Activated naive CD4-positive, alpha-beta T cell treated with anti-CD3 and anti-CD28 coated beads, Interleukin-2, amount 50 U/mL, for 24 hours (primary cell): ENCODE measurements around the gene BACH2.
"Not testable (repeated sequence)": the region's sequence is repeated elsewhere in the genome, so short reads cannot be mapped to it uniquely, and the experiment has no call there.

Source experiments
- H3K27ac Mint-ChIP-seq: one replicate; pipeline ENCODE4 v1.8.0; 2021; ENCODE audit warnings: mild to moderate bottlenecking, mixed read lengths
- H3K27me3 Mint-ChIP-seq: one replicate; pipeline ENCODE4 v1.8.0; 2021; ENCODE audit warnings: mixed read lengths
- H3K36me3 Mint-ChIP-seq: one replicate; pipeline ENCODE4 v1.8.0; 2021; ENCODE audit warnings: mixed read lengths
- H3K4me1 Mint-ChIP-seq: one replicate; pipeline ENCODE4 v1.8.0; 2021; ENCODE audit warnings: mixed read lengths
- H3K4me3 Mint-ChIP-seq: one replicate; pipeline ENCODE4 v1.8.0; 2021; ENCODE audit warnings: mild to moderate bottlenecking, mixed read lengths
- H3K9me3 Mint-ChIP-seq: one replicate; pipeline ENCODE4 v1.8.0; 2021; ENCODE audit warnings: mixed read lengths

Gene BACH2

GRCh38 chr6:90136837-90137568 lies 159.6 kb downstream of the BACH2 start:
- Mint-ChIP-seq H3K9me3 (no peaks in the 10 kb centered on the region), H3K27ac (peak overlapping the region; percentile 88), H3K36me3 (peaks cover 40% of the 10 kb centered on the region), H3K4me3 (peak overlapping the region; percentile 55), H3K4me1 (peaks cover 79% of the 10 kb centered on the region), H3K27me3 (no peaks in the 10 kb centered on the region)

- Mint-ChIP-seq H3K4me3 (peak overlapping the region; percentile 66), H3K9me3 (no peaks in the 10 kb centered on the region), H3K36me3 (peaks cover 40% of the 10 kb centered on the region), H3K27me3 (no peaks in the 10 kb centered on the region), H3K27ac (peak overlapping the region; percentile 97), H3K4me1 (peaks cover 86% of the 10 kb centered on the region)
Observed at GRCh38 chr6:90136176-90136575, 160.5 kb downstream of the BACH2 start.

GRCh38 chr6:90135667-90136066 lies 161.0 kb downstream of the BACH2 start:
- peak overlapping the region; percentile 66 for H3K4me3 Mint-ChIP-seq
- H3K9me3 Mint-ChIP-seq = no peaks in the 10 kb centered on the region
- H3K36me3 Mint-ChIP-seq = peaks cover 42% of the 10 kb centered on the region
- H3K27me3 Mint-ChIP-seq = no peaks in the 10 kb centered on the region
- H3K4me1 Mint-ChIP-seq = peaks cover 88% of the 10 kb centered on the region
- H3K27ac Mint-ChIP-seq = peak overlapping the region; percentile 97

- H3K4me3 Mint-ChIP-seq, H3K27me3 Mint-ChIP-seq, H3K9me3 Mint-ChIP-seq, H3K27ac Mint-ChIP-seq: not testable (repeated sequence)
- peaks cover 36% of the 10 kb centered on the region for H3K36me3 Mint-ChIP-seq
- H3K4me1 Mint-ChIP-seq = peaks cover 75% of the 10 kb centered on the region
Observed at GRCh38 chr6:90133664-90134063, 163.0 kb downstream of the BACH2 start.

- Mint-ChIP-seq H3K27me3 (no peaks in the 10 kb centered on the region), H3K27ac (peak overlapping the region; percentile 71), H3K4me1 (peaks cover 72% of the 10 kb centered on the region), H3K36me3 (peaks cover 41% of the 10 kb centered on the region), H3K9me3 (no peaks in the 10 kb centered on the region), H3K4me3 (no peak overlapping the region)
Observed at GRCh38 chr6:90131614-90132423, 164.8 kb downstream of the BACH2 start.

- no peak overlapping the region for H3K4me3 Mint-ChIP-seq
- peak overlapping the region; percentile 71 for H3K27ac Mint-ChIP-seq
- H3K9me3 Mint-ChIP-seq = no peaks in the 10 kb centered on the region
- peaks cover 72% of the 10 kb centered on the region for H3K4me1 Mint-ChIP-seq
- H3K27me3 Mint-ChIP-seq = no peaks in the 10 kb centered on the region
- peaks cover 46% of the 10 kb centered on the region for H3K36me3 Mint-ChIP-seq
Observed at GRCh38 chr6:90131125-90131524, 165.5 kb downstream of the BACH2 start.

GRCh38 chr6:90128687-90129086 lies 168.0 kb downstream of the BACH2 start:
- not testable (repeated sequence) for H3K27me3 Mint-ChIP-seq, H3K4me3 Mint-ChIP-seq, H3K9me3 Mint-ChIP-seq, H3K27ac Mint-ChIP-seq
- peaks cover 40% of the 10 kb centered on the region for H3K36me3 Mint-ChIP-seq
- peaks cover 76% of the 10 kb centered on the region for H3K4me1 Mint-ChIP-seq

- H3K27me3 Mint-ChIP-seq = no peaks in the 10 kb centered on the region
- H3K4me1 Mint-ChIP-seq = peaks cover 77% of the 10 kb centered on the region
- H3K4me3 Mint-ChIP-seq = peak overlapping the region; percentile 48
- peak overlapping the region; percentile 92 for H3K27ac Mint-ChIP-seq
- peaks cover 4% of the 10 kb centered on the region for H3K9me3 Mint-ChIP-seq
- H3K36me3 Mint-ChIP-seq = peaks cover 42% of the 10 kb centered on the region
Observed at GRCh38 chr6:90127595-90127994, 169.0 kb downstream of the BACH2 start.

GRCh38 chr6:90126839-90127238 lies 169.8 kb downstream of the BACH2 start:
- Mint-ChIP-seq H3K9me3 (peaks cover 4% of the 10 kb centered on the region), H3K27ac (peak overlapping the region; percentile 92), H3K4me3 (peak overlapping the region; percentile 48), H3K36me3 (peaks cover 41% of the 10 kb centered on the region), H3K4me1 (peaks cover 77% of the 10 kb centered on the region), H3K27me3 (no peaks in the 10 kb centered on the region)

GRCh38 chr6:90126181-90126580 lies 170.5 kb downstream of the BACH2 start:
- Mint-ChIP-seq H3K27ac (peak overlapping the region; percentile 90), H3K4me1 (peaks cover 72% of the 10 kb centered on the region), H3K4me3 (peak overlapping the region; percentile 48), H3K36me3 (peaks cover 41% of the 10 kb centered on the region), H3K27me3 (no peaks in the 10 kb centered on the region), H3K9me3 (peaks cover 4% of the 10 kb centered on the region)

GRCh38 chr6:90124874-90125510 lies 171.7 kb downstream of the BACH2 start:
- Mint-ChIP-seq H3K4me3 (no peak overlapping the region), H3K36me3 (peaks cover 38% of the 10 kb centered on the region), H3K9me3 (peaks cover 4% of the 10 kb centered on the region), H3K27me3 (no peaks in the 10 kb centered on the region), H3K27ac (no peak overlapping the region), H3K4me1 (peaks cover 70% of the 10 kb centered on the region)

GRCh38 chr6:90123831-90124230 lies 172.8 kb downstream of the BACH2 start:
- Mint-ChIP-seq H3K27ac (peak overlapping the region; percentile 30), H3K9me3 (peaks cover 4% of the 10 kb centered on the region), H3K4me1 (peaks cover 78% of the 10 kb centered on the region), H3K4me3 (no peak overlapping the region), H3K27me3 (no peaks in the 10 kb centered on the region), H3K36me3 (peaks cover 33% of the 10 kb centered on the region)

GRCh38 chr6:90121982-90122381 lies 174.7 kb downstream of the BACH2 start:
- Mint-ChIP-seq H3K36me3 (peaks cover 35% of the 10 kb centered on the region), H3K4me1 (peaks cover 85% of the 10 kb centered on the region), H3K4me3 (peak overlapping the region; percentile 39), H3K27ac (peak overlapping the region; percentile 97), H3K27me3 (no peaks in the 10 kb centered on the region), H3K9me3 (peaks cover 8% of the 10 kb centered on the region)

- Mint-ChIP-seq H3K4me1 (peaks cover 85% of the 10 kb centered on the region), H3K36me3 (peaks cover 38% of the 10 kb centered on the region), H3K27ac (peak overlapping the region; percentile 23), H3K27me3 (no peaks in the 10 kb centered on the region), H3K4me3 (no peak overlapping the region), H3K9me3 (peaks cover 18% of the 10 kb centered on the region)
Observed at GRCh38 chr6:90120327-90120726, 176.3 kb downstream of the BACH2 start.

- peak overlapping the region; percentile 59 for H3K27ac Mint-ChIP-seq
- H3K36me3 Mint-ChIP-seq = peaks cover 40% of the 10 kb centered on the region
- H3K27me3 Mint-ChIP-seq = no peaks in the 10 kb centered on the region
- peaks cover 21% of the 10 kb centered on the region for H3K9me3 Mint-ChIP-seq
- H3K4me1 Mint-ChIP-seq = peaks cover 86% of the 10 kb centered on the region
- H3K4me3 Mint-ChIP-seq = no peak overlapping the region
Observed at GRCh38 chr6:90119618-90120017, 177.0 kb downstream of the BACH2 start.

GRCh38 chr6:90118581-90118980 lies 178.1 kb downstream of the BACH2 start:
- peak overlapping the region; percentile 30 for H3K27ac Mint-ChIP-seq
- H3K4me1 Mint-ChIP-seq = peaks cover 87% of the 10 kb centered on the region
- peaks cover 21% of the 10 kb centered on the region for H3K9me3 Mint-ChIP-seq
- no peak overlapping the region for H3K4me3 Mint-ChIP-seq
- peaks cover 45% of the 10 kb centered on the region for H3K36me3 Mint-ChIP-seq
- H3K27me3 Mint-ChIP-seq = no peaks in the 10 kb centered on the region
